PC-3 (cell line): ENCODE results near the gene TMEM229B. TPM values are rescaled to one million over a fixed set of nuclear protein-coding genes. Genes with fewer than 3 reads are reported as not detected.

Experiments
- ATAC-seq: fragments of 200-7000 bp; cut with Tn5 transposase; 2 replicates; pipeline ENCODE4 v1.9.1; 2020; ENCODE audit warnings: mild to moderate bottlenecking, moderate library complexity
- BruUV-seq: library from RNA; stranded (reverse); fragments of 400-500 nt; replicated peaks from 2 replicates; lab custom pipeline; 2021; lab: Mats Ljungman, UMichigan
- CTCF ChIA-PET: fragments of 300-600 bp; sonication (Branson Sonifier 250); formaldehyde crosslinking; loops from one replicate; lab custom pipeline; 2022; ENCODE audit warnings: antibody characterized with exemption; lab: Charles Lee
- POLR2A ChIA-PET: fragments of 300-600 bp; sonication (Branson Sonifier 250); formaldehyde crosslinking; loops from one replicate; lab custom pipeline; 2022; ENCODE audit warnings: antibody characterized with exemption; ENCODE audit not compliant: unreplicated experiment; lab: Charles Lee
- DNase-seq: peaks from one replicate; pipeline ENCODE4 v3.0.0-alpha.2; 2015
- H2AFZ ChIP-seq: fragments of 300-600 bp; sonication (generic); 2 replicates; pipeline ENCODE4 v1.6.0; 2016; ENCODE audit warnings: antibody characterized with exemption, low read length
- H3F3A ChIP-seq: fragments of 300-600 bp; sonication (generic); one replicate; pipeline ENCODE4 v1.6.0; 2017; ENCODE audit warnings: antibody characterized with exemption, low read length, control low read depth, mild to moderate bottlenecking; ENCODE audit not compliant: unreplicated experiment
- H3K27ac ChIP-seq: fragments of 300-600 bp; sonication (generic); 2 replicates; pipeline ENCODE4 v1.5.1; 2016; ENCODE audit warnings: mild to moderate bottlenecking, low read length
- H3K27me3 ChIP-seq: fragments of 300-600 bp; sonication (generic); 2 replicates; pipeline ENCODE4 v1.6.1; 2016; ENCODE audit warnings: low read length, mixed read lengths
- H3K36me3 ChIP-seq: fragments of 300-600 bp; sonication (generic); 2 replicates; pipeline ENCODE4 v1.6.1; 2016; ENCODE audit warnings: low read depth, mixed run types, low read length, mixed read lengths
- H3K4me1 ChIP-seq: fragments of 300-600 bp; sonication (generic); 2 replicates; pipeline ENCODE4 v1.5.1; 2016; ENCODE audit warnings: low read length; ENCODE audit not compliant: insufficient read depth
- H3K4me2 ChIP-seq: fragments of 300-600 bp; sonication (generic); 2 replicates; pipeline ENCODE4 v1.6.0; 2016; ENCODE audit warnings: low read length
- H3K4me3 ChIP-seq: fragments of 300-600 bp; sonication (generic); 2 replicates; pipeline ENCODE4 v1.5.1; 2016; ENCODE audit warnings: mild to moderate bottlenecking, low read length, mixed read lengths
- H3K79me2 ChIP-seq: fragments of 300-600 bp; sonication (generic); 2 replicates; pipeline ENCODE4 v1.6.1; 2017; ENCODE audit warnings: low read length, mixed read lengths
- H3K9ac ChIP-seq: fragments of 300-600 bp; sonication (generic); 2 replicates; pipeline ENCODE4 v1.6.0; 2016; ENCODE audit warnings: mild to moderate bottlenecking, low read length
- H3K9me2 ChIP-seq: fragments of 300-600 bp; sonication (generic); replicated peaks from 2 replicates; pipeline ENCODE4 v1.6.1; 2016; ENCODE audit warnings: mixed run types, low read length, mixed read lengths
- H3K9me3 ChIP-seq: fragments of 300-600 bp; sonication (generic); 2 replicates; pipeline ENCODE4 v1.6.1; 2016; ENCODE audit warnings: low read length, mixed read lengths
- H4K20me1 ChIP-seq: fragments of 300-600 bp; sonication (generic); 2 replicates; pipeline ENCODE4 v1.6.1; 2016; ENCODE audit warnings: low read length, mixed read lengths
- EZH2 ChIP-seq: fragments of 300-600 bp; sonication (generic); IDR thresholded peaks from one replicate; pipeline ENCODE4 v1.6.1; 2017; ENCODE audit warnings: antibody characterized with exemption, mild to moderate bottlenecking, low read length; ENCODE audit not compliant: unreplicated experiment
- EZH2phosphoT487 ChIP-seq: fragments of 300-600 bp; sonication (generic); IDR thresholded peaks from 2 replicates; pipeline ENCODE4 v1.6.1; 2018; ENCODE audit warnings: mild to moderate bottlenecking, antibody characterized with exemption, low read length, borderline replicate concordance
- intact Hi-C: fragments of 100-400 bp; cut with micrococcal nuclease; formaldehyde crosslinking; loops from 2 replicates; pipeline ENCODE4 v1.9.0; 2023
- total RNA-seq: library from RNA; depleted of rRNA; stranded (reverse); fragments of >200 nt; gene quantifications from 2 replicates; pipeline ENCODE4 v1.2.3, GENCODE V29; 2014
- TF ChIP-seq, protein P1 (sequence below): fragments of 300-600 bp; sonication (generic); conservative IDR thresholded peaks from 2 replicates; pipeline ENCODE4 v1.5.1; 2017; ENCODE audit warnings: antibody characterized with exemption, low read depth, mild to moderate bottlenecking, low read length

The TMEM229B gene
- total RNA-seq, 1 experiment from 2014 or later = not detected

DNA sequence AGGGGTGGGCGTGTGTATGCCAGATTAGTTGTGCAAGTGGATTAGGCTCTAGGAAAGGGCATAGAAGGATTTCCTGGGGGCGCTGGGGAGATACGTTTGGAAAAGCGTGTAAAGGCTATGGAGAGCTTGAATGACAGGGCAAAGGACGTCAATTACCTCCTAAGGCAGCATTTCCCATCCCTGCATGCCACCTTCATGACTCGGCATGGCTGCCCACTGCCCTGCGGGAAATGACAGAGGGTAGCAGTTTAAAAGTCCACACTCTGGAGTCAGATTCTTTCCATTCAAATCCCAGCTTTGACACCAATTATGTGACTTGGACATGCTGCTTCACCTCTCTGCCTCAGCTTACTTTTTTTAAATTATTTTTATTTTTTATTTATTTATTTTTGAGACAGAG lies 14.8 kb upstream of the TMEM229B start:
- Histone ChIP-seq H3K9me2 (no peaks in the 10 kb centered on the region), H3K9me3 (no peaks in the 10 kb centered on the region), H3K9ac (no peak overlapping the region), H3K4me2 (no peak overlapping the region), H3K4me3 (no peak overlapping the region), H2AFZ (no peak overlapping the region), H3K27me3 (no peaks in the 10 kb centered on the region), H3K4me1 (no peaks in the 10 kb centered on the region), H3F3A (no peaks in the 10 kb centered on the region), H4K20me1 (no peaks in the 10 kb centered on the region), H3K36me3 (no peaks in the 10 kb centered on the region), H3K79me2 (no peaks in the 10 kb centered on the region), H3K27ac (no peak overlapping the region)
- ChIA-PET CTCF (interaction anchor here (0.9 kb wide), 1 partner anchor 68 kb away, joined by 3 read pairs; no protein-coding TSS in a partner anchor), POLR2A (no interaction called here)
- intact Hi-C loops = no loop called here
- BruUV-seq = no TSS peak
- no peak for ATAC-seq
- DNase-seq = no peak
- TF ChIP-seq EZH2 = no peak
- TF ChIP-seq EZH2phosphoT487 = no peak
- TF ChIP-seq, protein P1, sequence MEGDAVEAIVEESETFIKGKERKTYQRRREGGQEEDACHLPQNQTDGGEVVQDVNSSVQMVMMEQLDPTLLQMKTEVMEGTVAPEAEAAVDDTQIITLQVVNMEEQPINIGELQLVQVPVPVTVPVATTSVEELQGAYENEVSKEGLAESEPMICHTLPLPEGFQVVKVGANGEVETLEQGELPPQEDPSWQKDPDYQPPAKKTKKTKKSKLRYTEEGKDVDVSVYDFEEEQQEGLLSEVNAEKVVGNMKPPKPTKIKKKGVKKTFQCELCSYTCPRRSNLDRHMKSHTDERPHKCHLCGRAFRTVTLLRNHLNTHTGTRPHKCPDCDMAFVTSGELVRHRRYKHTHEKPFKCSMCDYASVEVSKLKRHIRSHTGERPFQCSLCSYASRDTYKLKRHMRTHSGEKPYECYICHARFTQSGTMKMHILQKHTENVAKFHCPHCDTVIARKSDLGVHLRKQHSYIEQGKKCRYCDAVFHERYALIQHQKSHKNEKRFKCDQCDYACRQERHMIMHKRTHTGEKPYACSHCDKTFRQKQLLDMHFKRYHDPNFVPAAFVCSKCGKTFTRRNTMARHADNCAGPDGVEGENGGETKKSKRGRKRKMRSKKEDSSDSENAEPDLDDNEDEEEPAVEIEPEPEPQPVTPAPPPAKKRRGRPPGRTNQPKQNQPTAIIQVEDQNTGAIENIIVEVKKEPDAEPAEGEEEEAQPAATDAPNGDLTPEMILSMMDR = no peak

DNA sequence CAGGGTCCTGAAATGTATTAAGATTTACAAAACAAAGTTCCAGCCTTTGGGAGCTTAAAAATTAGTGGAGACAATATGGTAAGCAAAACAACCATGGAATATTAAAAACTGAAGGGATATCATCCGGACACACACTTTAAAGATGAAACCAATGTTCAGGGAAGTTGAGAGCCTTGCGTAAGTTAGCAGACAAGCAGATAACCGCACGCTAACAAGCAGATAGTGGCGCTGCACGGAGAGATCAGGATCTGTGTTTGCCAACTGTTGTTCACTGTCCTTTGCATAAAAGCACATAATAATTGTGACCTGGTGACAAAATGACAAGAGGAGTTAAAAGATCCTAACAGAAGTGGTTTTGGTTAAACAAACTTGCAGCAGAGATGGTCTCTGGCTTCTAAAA lies 14.3 kb upstream of the TMEM229B start:
- Histone ChIP-seq H3K9ac (no peak overlapping the region), H3K27ac (no peak overlapping the region), H3K36me3 (no peaks in the 10 kb centered on the region), H3K9me3 (no peaks in the 10 kb centered on the region), H3K4me2 (no peak overlapping the region), H4K20me1 (no peaks in the 10 kb centered on the region), H3K79me2 (no peaks in the 10 kb centered on the region), H3K4me1 (no peaks in the 10 kb centered on the region), H3K4me3 (no peak overlapping the region), H3K27me3 (no peaks in the 10 kb centered on the region), H3K9me2 (no peaks in the 10 kb centered on the region), H3F3A (no peaks in the 10 kb centered on the region), H2AFZ (no peak overlapping the region)
- intact Hi-C loops = no loop called here
- ATAC-seq = no peak
- BruUV-seq = no TSS peak
- DNase-seq = no peak
- ChIA-PET POLR2A (no interaction called here), CTCF (no interaction called here)
- no peak for TF ChIP-seq EZH2phosphoT487
- TF ChIP-seq EZH2 = no peak
- TF ChIP-seq, protein P1 = no peak

DNA sequence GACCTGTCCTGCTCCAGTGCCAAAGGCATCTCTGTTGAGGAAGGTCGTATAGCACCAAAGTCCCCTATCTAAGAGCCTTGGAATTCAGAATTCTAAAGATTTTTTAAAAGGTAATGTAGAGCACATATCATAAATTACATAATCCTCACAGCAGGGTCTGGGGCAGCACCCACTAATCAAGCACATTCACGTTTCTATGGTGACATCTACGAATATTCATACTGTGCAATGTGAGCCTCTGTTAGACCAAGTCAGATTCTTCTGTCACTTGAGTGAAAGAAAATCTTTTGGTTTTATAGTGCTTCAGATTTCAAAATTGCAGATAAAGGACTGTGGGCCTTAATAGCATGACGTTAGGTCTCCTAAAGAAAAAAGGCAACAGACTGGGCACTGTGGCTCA lies 13.1 kb upstream of the TMEM229B start:
- intact Hi-C loops = no loop called here

More for the DNA sequence above, 13.1 kb upstream of the TMEM229B start:
- no peak for ATAC-seq
- Histone ChIP-seq H3K9ac (no peak overlapping the region), H3K79me2 (no peaks in the 10 kb centered on the region), H3K27me3 (no peaks in the 10 kb centered on the region), H3K4me2 (no peak overlapping the region), H3K36me3 (no peaks in the 10 kb centered on the region), H4K20me1 (no peaks in the 10 kb centered on the region), H3K9me2 (no peaks in the 10 kb centered on the region), H3K27ac (no peak overlapping the region), H3K9me3 (no peaks in the 10 kb centered on the region), H2AFZ (no peak overlapping the region), H3F3A (no peaks in the 10 kb centered on the region), H3K4me3 (no peak overlapping the region), H3K4me1 (no peaks in the 10 kb centered on the region)
- DNase-seq = no peak
- BruUV-seq = no TSS peak
- POLR2A ChIA-PET = no interaction called here
- TF ChIP-seq EZH2 = no peak
- no peak for TF ChIP-seq EZH2phosphoT487
- TF ChIP-seq, protein P1 = no peak
- CTCF ChIA-PET = no interaction called here
